GM12878 (cell line): Measurements from ENCODE around the gene KRT4. TPM values are rescaled to one million over a fixed set of nuclear protein-coding genes. Genes with fewer than 3 reads are reported as not detected.

Experiments used
- ATAC-seq: fragments of 200-7000 bp; cut with Tn5 transposase; 3 replicates; pipeline ENCODE4 v1.9.1; 2020; ENCODE audit warnings: mild to moderate bottlenecking, moderate library complexity
- BruUV-seq: library from RNA; stranded (reverse); fragments of 400-500 nt; replicated peaks from 2 replicates; lab custom pipeline; 2021; lab: Mats Ljungman, UMichigan
- CTCF ChIA-PET: fragments of 300-600 bp; sonication (Branson Sonifier 250); formaldehyde crosslinking; extraction: SDS; loops from one replicate; lab custom pipeline; 2021; ENCODE audit warnings: inconsistent platforms; lab: Yijun Ruan, JAX
- POLR2A ChIA-PET: fragments of 350-600 bp; formaldehyde crosslinking; extraction: SDS; loops from one replicate; lab custom pipeline; 2021; ENCODE audit warnings: inconsistent platforms; lab: Charles Lee
- RAD21 ChIA-PET: fragments of 300-600 bp; sonication (Branson Sonifier 250); formaldehyde crosslinking; loops from one replicate; lab custom pipeline; 2023; ENCODE audit warnings: antibody characterized with exemption; ENCODE audit not compliant: unreplicated experiment; lab: Charles Lee
- SMC1A ChIA-PET: fragments of 300-600 bp; sonication (Branson Sonifier 250); formaldehyde crosslinking; loops from one replicate; lab custom pipeline; 2023; ENCODE audit not compliant: unreplicated experiment, uncharacterized antibody; lab: Charles Lee
- DNase-seq: peaks from one replicate; pipeline ENCODE4 v3.0.0-alpha.2; 2011; ENCODE audit warnings: low read depth, low spot score
- FAIRE-seq: peaks from 3 replicates; lab custom pipeline; 2011; peaks lifted over from hg19 to GRCh38; lab: Jason Lieb, UNC
- H2AFZ ChIP-seq: 2 replicates; pipeline ENCODE4 v1.6.0; 2011; ENCODE audit warnings: low read depth, low read length, control low read depth; ENCODE audit not compliant: control insufficient read depth
- H3K27ac ChIP-seq: 2 replicates; pipeline ENCODE4 v1.5.1; 2011; ENCODE audit warnings: control low read depth; ENCODE audit not compliant: control insufficient read depth, insufficient read depth
- H3K27me3 ChIP-seq, 2 experiments: replicated peaks in 1 of 2; 2 replicates each; pipeline versions ENCODE4 v1.6.0 to v1.6.1; 2011; ENCODE audit warnings: low read length in 1 of 2; ENCODE audit not compliant: control insufficient read depth in 2 of 2, insufficient read depth in 2 of 2
- H3K36me3 ChIP-seq, 2 experiments: 2 replicates each; pipeline ENCODE4 v1.5.1; 2011; ENCODE audit warnings: low read length in 1 of 2; ENCODE audit not compliant: control insufficient read depth in 2 of 2, insufficient read depth in 2 of 2
- H3K4me1 ChIP-seq: 2 replicates; pipeline ENCODE4 v1.6.1; 2011; ENCODE audit warnings: mild to moderate bottlenecking, low read length, moderate library complexity, mixed read lengths; ENCODE audit not compliant: control insufficient read depth, insufficient read depth
- H3K4me2 ChIP-seq: 2 replicates; pipeline ENCODE4 v1.6.0; 2011; ENCODE audit warnings: control low read depth; ENCODE audit not compliant: control insufficient read depth, insufficient read depth
- H3K4me3 ChIP-seq: fragments of 200-600 bp; sonication (generic); 2 replicates; pipeline ENCODE4 v1.5.1; 2016
- H3K79me2 ChIP-seq: 2 replicates; pipeline ENCODE4 v1.6.0; 2011; ENCODE audit warnings: low read length; ENCODE audit not compliant: control insufficient read depth, insufficient read depth
- H3K9ac ChIP-seq: 2 replicates; pipeline ENCODE4 v1.8.0; 2011; ENCODE audit warnings: low read length, control low read depth, mixed read lengths; ENCODE audit not compliant: control insufficient read depth, insufficient read depth
- H3K9me3 ChIP-seq: replicated peaks from 3 replicates; pipeline ENCODE4 v1.5.1; 2011; ENCODE audit warnings: mild to moderate bottlenecking, low read length; ENCODE audit not compliant: control insufficient read depth, insufficient read depth
- H4K20me1 ChIP-seq: 2 replicates; pipeline ENCODE4 v1.6.0; 2011; ENCODE audit not compliant: control insufficient read depth, insufficient read depth
- BRCA1 ChIP-seq: IDR thresholded peaks from 2 replicates; pipeline ENCODE4 v1.6.1; 2011; ENCODE audit warnings: low read depth, low read length, improper control_type of control experiment
- MTA2 ChIP-seq: fragments of 450-650 bp; IDR thresholded peaks from 2 replicates; pipeline ENCODE4 v1.6.1; 2016; ENCODE audit warnings: low read depth, mild to moderate bottlenecking, moderate library complexity
- MXI1 ChIP-seq: fragments of 150-350 bp; IDR thresholded peaks from 2 replicates; pipeline ENCODE4 v1.6.1; 2011; ENCODE audit warnings: low read depth, mild to moderate bottlenecking, inconsistent platforms, low read length, improper control_type of control experiment
- MYC ChIP-seq: IDR thresholded peaks from 2 replicates; pipeline ENCODE4 v1.6.1; 2011; ENCODE audit warnings: mild to moderate bottlenecking, low read length, moderate library complexity, inconsistent platforms; ENCODE audit not compliant: insufficient read depth, insufficient replicate concordance, insufficient read length, severe bottlenecking
- NR2F1 ChIP-seq: fragments of 450-650 bp; conservative IDR thresholded peaks from 2 replicates; pipeline ENCODE4 v1.6.1; 2017; ENCODE audit warnings: mild to moderate bottlenecking
- POU2F2 ChIP-seq: IDR thresholded peaks from 3 replicates; pipeline ENCODE4 v1.6.1; 2011; ENCODE audit warnings: low read depth, mild to moderate bottlenecking, low read length, borderline replicate concordance
- TCF3 ChIP-seq: IDR thresholded peaks from 2 replicates; pipeline ENCODE4 v1.6.1; 2012; ENCODE audit warnings: low read depth, mild to moderate bottlenecking, low read length, borderline replicate concordance; ENCODE audit not compliant: insufficient read depth
- ZBED1 ChIP-seq: IDR thresholded peaks from 2 replicates; pipeline ENCODE4 v1.6.1; 2016; ENCODE audit warnings: borderline replicate concordance
- ZNF24 ChIP-seq: fragments of 450-650 bp; IDR thresholded peaks from 2 replicates; pipeline ENCODE4 v1.6.1; 2017; ENCODE audit warnings: antibody characterized with exemption, mild to moderate bottlenecking
- WGBS: methylation state at CpG from one replicate; pipeline ENCODE4 v1.1.6; 2016; ENCODE audit warnings: low lambda C conversion rate; ENCODE audit not compliant: insufficient replicate concordance, insufficient coverage; ENCODE audit errors: missing lambda C conversion rate; 5-methylcytosine and 5-hydroxymethylcytosine counted together
- in situ Hi-C: fragments of 300-500 bp; cut with MboI; formaldehyde crosslinking; loops from 9 replicates; pipeline ENCODE4 v1.14.3; 2018; ENCODE audit warnings: mixed read lengths
- intact Hi-C: fragments of 100-400 bp; cut with micrococcal nuclease; formaldehyde crosslinking; loops from one replicate; pipeline ENCODE4 v1.14.2; 2022; ENCODE audit not compliant: unreplicated experiment
- polyA plus RNA-seq, 11 experiments: library from polyadenylated mRNA; depleted of rRNA in 4 of 11; unstranded in 6 of 11; stranded (reverse) in 5 of 11; fragments of >200 nt; fragmentation: Nextera tagmentation in 4 of 11; fragmentation: Illumina TruSeq in 1 of 11; extraction: Ambion mirVana in 4 of 11; extraction: Trizol in 1 of 11; gene quantifications; 1 replicate in 1 of 11; 2 replicates in 10 of 11; pipeline versions ENCODE4 v1.2.1 to v1.2.3, GENCODE V29; 2011 to 2016; ENCODE audit warnings: inconsistent platforms in 2 of 11, missing spikeins in 2 of 11, low read depth in 1 of 11
- total RNA-seq, 4 experiments: library from RNA; depleted of rRNA in 3 of 4; stranded (reverse); fragments of >200 nt in 3 of 4; fragmentation: Illumina TruSeq in 1 of 4; extraction: Trizol in 1 of 4; gene quantifications; 2 replicates each; pipeline versions ENCODE4 v1.2.1 to v1.2.3, GENCODE V29; 2013 to 2021

The KRT4 gene
- total and polyA plus RNA-seq, 10 of the 15 experiments (the other 5 are each of a cell fraction or from before 2014, with no cell fraction given) = not detected

- H4K20me1 ChIP-seq = no peaks in the 10 kb centered on the region
- in situ Hi-C loops = no loop called here
- H3K27me3 ChIP-seq = peaks cover 0 to 5% of the 10 kb centered on the region in 2 experiments; a peak in 2 of 4 replicates
- BruUV-seq = no TSS peak
- no peaks in the 10 kb centered on the region for H3K36me3 ChIP-seq
- H3K27ac ChIP-seq = no peak overlapping the region
- no peaks in the 10 kb centered on the region for H3K4me1 ChIP-seq
- ChIA-PET SMC1A (no interaction called here), RAD21 (no interaction called here), POLR2A (no interaction called here), CTCF (no interaction called here)
- intact Hi-C loops = no loop called here
- H3K4me3 ChIP-seq = no peak overlapping the region
- H3K4me2 ChIP-seq = no peak overlapping the region
- WGBS = 0% methylated on average over 1 of the region's 1 CpG
- H3K79me2 ChIP-seq = no peaks in the 10 kb centered on the region
- TF ChIP-seq NR2F1 (no peak), MTA2 (no peak), ZNF24 (no peak), POU2F2 (no peak), MXI1 (no peak), MYC (no peak), ZBED1 (no peak), BRCA1 (no peak), TCF3 (no peak)
- no peak overlapping the region for H2AFZ ChIP-seq
- no peak for ATAC-seq
- no peak for FAIRE-seq
- no peaks in the 10 kb centered on the region; the same call in 2 of the 3 replicates for H3K9me3 ChIP-seq
- DNase-seq = no peak
- no peak overlapping the region for H3K9ac ChIP-seq
Observed at GRCh38 chr12:52767020-52767379, 46.9 kb downstream of the KRT4 start.
